SK-N-SH treated with all-trans-retinoic acid at 6 μM for 48 hours (cell line): Measurements from ENCODE around the gene GAPDHS.

Source experiments
- ARNTL ChIP-seq: fragments of 450-650 bp; formaldehyde crosslinking; IDR thresholded peaks from 2 replicates; pipeline ENCODE4 v1.5.0; 2020; ENCODE audit warnings: low read depth, mild to moderate bottlenecking, moderate library complexity, borderline replicate concordance
- POU6F1 ChIP-seq: fragments of 250-450 bp; sonication (Bioruptor Pico); IDR thresholded peaks from 2 replicates; pipeline ENCODE4 v1.8.0; 2021; ENCODE audit warnings: low read depth, mild to moderate bottlenecking, moderate library complexity, borderline replicate concordance
- TCF4 ChIP-seq: fragments of 250-450 bp; sonication (Bioruptor Pico); IDR thresholded peaks from 2 replicates; pipeline ENCODE4 v1.8.0; 2021; ENCODE audit warnings: mild to moderate bottlenecking, moderate library complexity, borderline replicate concordance
- ZC3H10 ChIP-seq: fragments of 250-450 bp; sonication (Bioruptor Pico); IDR thresholded peaks from 2 replicates; pipeline ENCODE4 v1.5.1; 2021; ENCODE audit warnings: mild to moderate bottlenecking, moderate library complexity

- no peak for TF ChIP-seq ZC3H10
- no peak for TF ChIP-seq ARNTL
- TF ChIP-seq POU6F1: no peak
- TF ChIP-seq TCF4 (CRISPR knock-in tag): no peak
Observed at GRCh38 chr19:35539850-35540249, 6.6 kb downstream of the GAPDHS start.
